Fibroblast of peridontal ligament (primary cell): ENCODE data around the gene ATAT1.
A peak's percentile ranks its signal among the peaks of the same experiment; 100 is the strongest.

Experiments
- DNase-seq: peaks from one replicate; pipeline ENCODE4 v3.0.0-alpha.2; 2010; ENCODE audit errors: extremely low read depth

The ATAT1 gene

DNA sequence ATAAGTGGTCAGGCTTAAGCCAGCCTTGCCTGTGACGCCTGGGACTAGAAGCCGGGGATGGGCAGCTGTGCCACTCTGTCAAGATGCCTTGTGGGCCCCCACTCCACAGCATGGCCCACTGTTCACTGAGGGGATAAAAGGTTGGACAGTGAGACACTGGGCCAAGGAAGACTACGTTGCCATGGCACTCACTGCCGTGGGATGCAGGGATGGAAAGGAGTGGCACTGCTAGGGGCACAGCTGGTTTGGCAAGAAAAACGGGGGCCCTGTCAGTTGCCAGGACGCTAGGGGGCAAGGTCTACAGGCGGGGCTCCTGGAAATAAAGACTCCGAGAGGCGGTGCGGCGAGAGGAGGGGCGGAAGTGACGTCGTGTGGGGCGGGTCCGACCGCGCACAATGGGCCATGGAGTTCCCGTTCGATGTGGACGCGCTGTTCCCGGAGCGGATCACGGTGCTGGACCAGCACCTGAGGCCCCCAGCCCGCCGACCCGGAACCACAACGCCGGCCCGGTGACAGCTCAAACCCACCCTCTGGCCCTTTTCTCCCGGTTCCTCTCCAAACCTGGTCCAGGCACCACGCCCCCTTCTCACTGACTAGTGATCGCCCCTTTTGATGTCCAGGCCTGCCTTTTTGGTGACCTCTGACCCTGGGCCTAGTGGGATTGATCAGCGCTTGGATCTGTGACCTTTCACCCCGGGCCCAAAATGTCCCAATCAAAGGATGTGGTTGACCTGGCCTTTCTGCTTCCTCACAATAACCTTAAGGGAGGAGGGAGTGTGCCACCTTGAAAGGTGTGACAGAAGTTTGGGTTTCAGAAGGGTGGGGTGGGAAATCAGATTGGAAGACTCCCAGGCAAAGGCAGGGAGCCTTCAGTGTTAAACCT, at the start of gene ATAT1:
ATAT1 (plus strand) TSS at position 391 of the 883 bp plus-strand sequence.
- peak; percentile 63 for DNase-seq

GRCh38 chr6:30578051-30578450, 48.6 kb upstream of the ATAT1 start:
- DNase-seq: no peak

DNA sequence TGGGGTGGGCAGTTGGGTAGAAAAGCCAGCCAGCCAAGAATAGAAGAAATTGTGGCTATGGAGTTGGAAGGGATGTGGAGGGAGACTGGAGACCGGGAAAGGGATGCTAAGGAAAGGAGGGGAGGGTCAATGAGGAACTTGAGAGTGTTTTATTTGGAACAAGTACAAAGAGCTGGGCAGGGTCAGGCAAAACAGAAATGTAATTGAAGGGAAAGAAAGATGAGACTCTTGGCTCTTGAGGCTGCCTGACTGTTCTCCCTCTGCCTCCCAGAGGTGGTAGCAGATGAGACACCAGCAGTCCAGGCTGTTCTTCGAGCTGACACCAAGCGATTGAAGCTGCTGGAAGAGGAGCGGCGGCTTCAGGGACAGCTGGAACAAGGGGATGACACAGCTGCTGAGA, 42.8 kb upstream of the ATAT1 start:
- DNase-seq: no peak

DNA sequence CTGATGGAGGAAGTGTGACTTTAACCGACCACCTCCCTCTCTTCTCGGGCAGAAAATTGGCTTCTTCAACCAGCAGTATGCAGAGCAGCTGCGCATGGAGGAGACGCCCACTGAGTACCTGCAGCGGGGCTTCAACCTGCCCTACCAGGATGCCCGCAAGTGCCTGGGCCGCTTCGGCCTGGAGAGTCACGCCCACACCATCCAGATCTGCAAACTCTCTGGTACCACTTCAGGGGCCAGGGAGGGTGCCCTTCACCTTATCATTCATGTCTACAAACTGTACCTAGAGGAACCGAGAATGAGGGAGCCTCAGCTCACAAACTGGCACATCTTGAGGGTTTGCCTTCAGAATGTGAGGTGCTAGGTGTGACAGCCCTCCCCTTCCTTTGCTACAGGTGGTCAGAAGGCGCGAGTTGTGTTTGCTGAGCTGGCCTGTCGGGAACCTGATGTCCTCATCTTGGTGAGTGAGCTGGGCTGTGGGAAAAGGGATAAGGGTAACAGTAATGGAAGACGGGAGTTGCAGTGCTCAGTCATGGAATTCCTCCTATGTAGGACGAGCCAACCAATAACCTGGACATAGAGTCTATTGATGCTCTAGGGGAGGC, 36.8 kb upstream of the ATAT1 start:
- DNase-seq: no peak

GRCh38 chr6:30590509-30590908, 36.2 kb upstream of the ATAT1 start:
- no peak for DNase-seq

- peak; percentile 50 for DNase-seq
Observed at GRCh38 chr6:30591008-30591407, 35.7 kb upstream of the ATAT1 start.

DNA sequence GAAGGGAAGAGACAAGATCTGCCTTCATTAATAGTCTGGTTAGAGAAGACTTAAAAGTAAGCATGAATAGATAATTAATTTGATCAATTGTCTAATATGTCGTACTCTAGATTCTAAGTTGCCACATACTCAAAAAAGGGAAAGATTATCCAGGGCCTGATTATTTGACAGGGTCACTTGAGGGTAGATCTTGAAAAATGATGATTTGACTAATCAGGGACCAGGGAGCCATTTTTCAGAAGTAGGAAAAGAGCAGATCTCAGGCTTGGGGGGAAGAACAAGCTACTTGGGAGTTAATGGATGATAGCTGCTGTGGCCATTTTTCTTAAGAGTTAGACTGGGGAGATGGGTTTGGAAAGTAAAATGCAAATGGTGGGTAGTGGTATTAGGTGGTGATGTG, 34.4 kb upstream of the ATAT1 start:
- DNase-seq: no peak

- peak; percentile 84 for DNase-seq
Observed at GRCh38 chr6:30597315-30598144, 29.1 kb upstream of the ATAT1 start.

DNA sequence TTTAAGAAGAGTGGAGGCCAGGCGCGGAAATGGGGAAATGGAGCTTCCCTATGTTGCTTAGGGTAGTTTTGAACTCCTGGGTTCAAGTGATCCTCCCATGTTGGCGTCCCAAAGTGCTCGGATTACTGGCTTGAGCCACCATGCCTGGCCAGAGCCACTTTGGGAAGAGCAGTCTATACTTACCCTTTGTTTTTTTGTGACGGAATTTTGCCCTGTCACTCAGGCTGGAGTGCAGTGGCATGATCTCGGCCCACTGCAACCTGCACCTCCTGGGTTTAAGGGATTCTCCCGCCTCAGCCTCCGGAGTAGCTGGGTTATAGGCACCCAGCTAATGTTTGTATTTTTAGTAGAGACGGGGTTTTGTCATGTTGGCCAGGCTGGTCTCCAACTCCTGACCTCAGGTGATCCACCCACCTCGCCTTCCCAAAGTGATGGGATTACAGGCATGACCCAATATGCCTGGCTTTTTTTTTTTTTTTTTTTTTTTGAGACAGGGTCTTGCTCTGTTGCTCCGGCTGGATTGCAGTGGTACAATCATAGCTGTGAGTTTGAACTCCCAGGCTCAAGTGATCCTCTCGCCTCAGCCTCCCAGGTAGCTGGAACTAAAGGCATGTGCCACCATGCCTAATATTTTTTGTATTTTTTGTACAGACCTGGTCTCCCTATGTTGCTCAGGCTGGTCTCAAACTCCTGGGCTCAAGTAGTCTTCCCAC, 27.6 kb upstream of the ATAT1 start:
- DNase-seq: no peak

GRCh38 chr6:30599625-30600324, 26.9 kb upstream of the ATAT1 start:
- no peak for DNase-seq

DNA sequence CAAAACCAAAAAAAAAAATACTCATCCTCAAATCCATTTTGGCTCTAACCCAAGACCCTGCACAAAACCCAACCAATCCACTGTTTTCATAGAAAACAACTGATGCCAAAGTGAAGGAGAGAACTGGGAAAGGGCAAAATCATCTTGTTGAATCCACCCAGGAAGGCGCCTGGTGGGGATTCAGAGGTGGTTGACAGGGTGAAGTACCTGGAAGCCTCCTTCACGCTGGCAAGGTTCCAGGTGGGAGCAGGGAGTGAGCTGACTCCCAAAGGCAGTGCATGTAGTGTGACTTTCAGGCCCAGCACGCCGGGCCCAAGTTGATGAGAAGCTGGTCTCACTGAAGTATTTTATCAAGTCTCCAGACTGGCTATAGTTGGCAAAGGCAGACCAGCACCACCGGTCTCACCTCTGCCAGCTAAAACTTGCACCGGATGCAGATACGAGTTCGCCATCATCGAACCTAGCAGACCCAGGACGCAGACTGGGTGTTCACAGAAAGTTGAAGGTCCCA, 26.2 kb upstream of the ATAT1 start:
- no peak for DNase-seq

DNA sequence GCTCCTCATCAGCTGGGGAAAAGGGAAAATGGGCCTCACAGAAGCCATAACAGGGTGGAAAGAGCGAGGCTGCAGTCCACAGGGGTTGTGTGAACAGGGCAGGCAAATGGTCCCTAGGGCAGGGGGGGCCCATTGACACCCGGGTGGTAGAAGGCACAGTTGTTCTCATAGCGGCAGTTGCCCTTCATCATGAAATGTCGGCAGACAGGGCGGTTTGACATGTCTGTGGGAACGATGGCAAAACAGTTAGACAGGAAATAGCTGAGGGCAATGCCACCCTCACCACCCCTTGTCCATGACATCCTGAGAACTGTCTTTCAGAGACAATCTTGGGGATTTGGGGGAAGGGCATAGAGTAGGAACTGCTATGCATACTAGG, 25.2 kb upstream of the ATAT1 start:
- DNase-seq: no peak

- DNase-seq: no peak
Observed at GRCh38 chr6:30601815-30602641, 24.6 kb upstream of the ATAT1 start.

- no peak for DNase-seq
Observed at GRCh38 chr6:30603961-30604360, 22.7 kb upstream of the ATAT1 start.

GRCh38 chr6:30610065-30610464, 16.6 kb upstream of the ATAT1 start:
- no peak for DNase-seq

- no peak for DNase-seq
Observed at GRCh38 chr6:30611150-30611855, 15.4 kb upstream of the ATAT1 start.

GRCh38 chr6:30611856-30612194, 14.8 kb upstream of the ATAT1 start:
- DNase-seq: no peak

DNA sequence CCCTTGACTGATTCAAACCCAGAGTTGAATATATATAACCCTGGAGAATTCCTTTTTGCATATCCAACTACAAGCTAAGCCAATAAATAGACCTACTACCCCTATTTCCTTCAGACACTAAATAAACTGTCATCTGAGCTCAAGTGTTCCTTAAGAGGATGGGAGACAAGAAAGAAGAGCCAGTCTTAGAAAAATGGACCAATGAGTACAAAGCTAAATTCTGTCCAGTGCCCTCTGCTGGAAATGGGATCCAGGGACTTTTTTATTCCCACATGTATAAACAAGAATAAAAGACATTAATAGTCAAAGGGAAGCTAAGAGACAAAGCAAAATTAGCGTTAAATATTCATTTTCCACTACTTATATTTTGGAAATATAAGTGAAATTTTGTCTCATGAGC, 14.5 kb upstream of the ATAT1 start:
- DNase-seq: peak; percentile 64

- DNase-seq: peak; percentile 69
Observed at GRCh38 chr6:30612687-30613248, 13.9 kb upstream of the ATAT1 start.
